Measurements from ENCODE around the gene PLAC1.

Gene PLAC1

DNA sequence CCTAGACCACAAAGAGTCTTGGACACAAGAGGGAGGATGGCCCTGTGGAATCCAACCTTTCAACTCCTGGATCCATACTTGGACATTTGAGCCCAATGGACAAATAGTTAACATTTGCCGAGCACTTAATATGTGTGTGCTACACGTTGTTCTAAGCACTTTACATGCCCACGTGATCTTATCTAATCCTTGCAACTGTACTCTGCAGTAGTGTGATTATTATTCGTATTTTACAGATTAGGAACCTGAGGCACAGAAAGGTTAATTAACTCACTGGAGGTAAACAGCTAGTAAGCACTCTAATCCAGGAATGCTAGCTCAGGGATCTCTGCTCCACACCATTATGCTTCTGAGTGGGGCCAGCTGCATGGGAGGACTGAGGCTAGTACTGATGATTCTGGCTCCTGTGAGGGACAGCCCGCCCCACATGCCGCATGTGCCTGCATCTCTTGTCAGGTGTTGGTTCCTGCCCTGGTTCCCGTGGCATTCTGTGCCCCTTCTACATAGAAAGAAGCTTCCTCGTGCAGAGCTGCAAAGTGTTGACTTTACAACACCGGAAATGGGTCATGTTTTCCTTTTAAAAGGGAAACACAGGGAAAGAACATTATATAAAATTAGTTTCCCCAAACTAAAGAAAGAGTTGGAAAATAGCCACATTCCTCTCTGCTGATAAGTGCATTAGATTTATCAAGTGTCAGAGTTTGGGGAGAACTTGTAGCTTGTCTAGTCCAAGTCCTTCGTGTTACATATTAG, 34.8 kb downstream of the PLAC1 start:
- Histone ChIP-seq H3K27ac (no peak overlapping the region), H3K9me3 (no peaks in the 10 kb centered on the region), H3K27me3 (no peaks in the 10 kb centered on the region), H3K36me3 (no peaks in the 10 kb centered on the region), H3K4me1 (ENCODE audit: control insufficient read depth in 1 of 2, insufficient read depth in 1 of 2, low read depth in 1 of 2, low read length in 1 of 2) (peaks cover 0 to 5% of the 10 kb centered on the region in 2 experiments), H3K4me3 (ENCODE audit: low read depth in 1 of 2, low read length in 1 of 2) (no peak overlapping the region)
- TF ChIP-seq, protein P1, sequence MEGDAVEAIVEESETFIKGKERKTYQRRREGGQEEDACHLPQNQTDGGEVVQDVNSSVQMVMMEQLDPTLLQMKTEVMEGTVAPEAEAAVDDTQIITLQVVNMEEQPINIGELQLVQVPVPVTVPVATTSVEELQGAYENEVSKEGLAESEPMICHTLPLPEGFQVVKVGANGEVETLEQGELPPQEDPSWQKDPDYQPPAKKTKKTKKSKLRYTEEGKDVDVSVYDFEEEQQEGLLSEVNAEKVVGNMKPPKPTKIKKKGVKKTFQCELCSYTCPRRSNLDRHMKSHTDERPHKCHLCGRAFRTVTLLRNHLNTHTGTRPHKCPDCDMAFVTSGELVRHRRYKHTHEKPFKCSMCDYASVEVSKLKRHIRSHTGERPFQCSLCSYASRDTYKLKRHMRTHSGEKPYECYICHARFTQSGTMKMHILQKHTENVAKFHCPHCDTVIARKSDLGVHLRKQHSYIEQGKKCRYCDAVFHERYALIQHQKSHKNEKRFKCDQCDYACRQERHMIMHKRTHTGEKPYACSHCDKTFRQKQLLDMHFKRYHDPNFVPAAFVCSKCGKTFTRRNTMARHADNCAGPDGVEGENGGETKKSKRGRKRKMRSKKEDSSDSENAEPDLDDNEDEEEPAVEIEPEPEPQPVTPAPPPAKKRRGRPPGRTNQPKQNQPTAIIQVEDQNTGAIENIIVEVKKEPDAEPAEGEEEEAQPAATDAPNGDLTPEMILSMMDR (IDR thresholded peaks at IDR 0.05): no peak

DNA sequence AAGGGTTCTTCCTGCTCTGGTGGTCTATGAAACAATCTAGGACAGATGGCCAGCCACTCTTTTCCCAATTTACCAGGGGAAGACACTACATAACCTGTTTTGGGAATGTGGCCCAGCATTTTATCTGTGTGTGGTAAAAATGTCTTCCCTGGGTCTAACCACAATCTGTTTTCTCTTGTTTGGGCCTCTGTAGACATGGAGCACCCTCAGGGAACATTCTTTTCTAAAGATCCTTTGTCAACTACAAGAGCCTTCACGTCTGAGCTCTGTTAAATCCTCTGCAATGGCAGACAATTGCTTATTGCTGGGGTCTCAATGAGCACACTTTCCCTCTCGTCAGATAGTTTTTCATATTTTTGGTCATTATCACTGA, 35.5 kb downstream of the PLAC1 start:
- Histone ChIP-seq H3K4me1 (ENCODE audit: control insufficient read depth in 1 of 2, insufficient read depth in 1 of 2, low read depth in 1 of 2, low read length in 1 of 2) (peaks cover 0 to 5% of the 10 kb centered on the region in 2 experiments), H3K4me3 (ENCODE audit: low read depth in 1 of 2, low read length in 1 of 2) (no peak overlapping the region), H3K27ac (no peak overlapping the region), H3K27me3 (no peaks in the 10 kb centered on the region), H3K36me3 (no peaks in the 10 kb centered on the region), H3K9me3 (no peaks in the 10 kb centered on the region)
- TF ChIP-seq, protein P1 (IDR thresholded peaks at IDR 0.05): no peak

DNA sequence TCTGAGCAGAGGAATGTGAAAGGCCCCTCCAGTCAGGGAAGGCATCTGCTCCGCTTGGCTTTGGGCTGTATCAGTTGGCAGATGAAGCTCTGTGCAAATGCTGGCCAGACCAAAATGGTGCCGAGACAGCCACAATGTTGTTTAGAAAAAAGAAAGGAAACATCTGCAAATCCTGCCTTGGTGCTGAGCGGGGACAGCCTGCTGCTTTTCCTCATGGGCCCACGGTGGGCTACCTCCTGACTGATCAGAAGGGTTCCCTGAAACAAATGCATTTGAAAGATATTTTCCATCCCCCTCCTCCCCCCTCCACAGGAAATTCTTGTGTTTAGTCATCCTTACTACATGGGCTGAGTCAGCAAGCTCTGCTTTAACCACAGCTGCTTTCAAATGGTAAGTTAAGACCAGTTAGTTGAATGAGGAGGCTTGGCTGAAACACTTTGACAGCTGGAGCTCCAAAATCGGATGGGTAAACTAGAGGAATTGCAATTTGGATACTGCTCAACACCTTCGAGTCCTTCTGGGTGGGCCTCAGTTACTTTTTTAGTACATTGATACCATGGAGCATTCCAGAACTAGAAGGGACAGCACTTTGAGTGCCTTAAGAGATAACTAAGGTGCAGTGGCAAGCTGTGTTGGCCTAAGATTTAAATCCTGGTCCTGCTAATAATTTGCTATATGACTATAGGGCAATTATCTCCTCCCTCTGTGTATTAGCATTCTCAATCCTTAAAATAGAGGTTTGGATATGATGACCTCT, 36.0 kb downstream of the PLAC1 start:
- Histone ChIP-seq H3K9me3 (no peaks in the 10 kb centered on the region), H3K27me3 (no peaks in the 10 kb centered on the region), H3K4me1 (ENCODE audit: control insufficient read depth in 1 of 2, insufficient read depth in 1 of 2, low read depth in 1 of 2, low read length in 1 of 2) (peaks cover 0 to 5% of the 10 kb centered on the region in 2 experiments), H3K27ac (no peak overlapping the region), H3K36me3 (no peaks in the 10 kb centered on the region), H3K4me3 (ENCODE audit: low read depth in 1 of 2, low read length in 1 of 2) (no peak overlapping the region)
- TF ChIP-seq, protein P1 (IDR thresholded peaks at IDR 0.05): no peak

DNA sequence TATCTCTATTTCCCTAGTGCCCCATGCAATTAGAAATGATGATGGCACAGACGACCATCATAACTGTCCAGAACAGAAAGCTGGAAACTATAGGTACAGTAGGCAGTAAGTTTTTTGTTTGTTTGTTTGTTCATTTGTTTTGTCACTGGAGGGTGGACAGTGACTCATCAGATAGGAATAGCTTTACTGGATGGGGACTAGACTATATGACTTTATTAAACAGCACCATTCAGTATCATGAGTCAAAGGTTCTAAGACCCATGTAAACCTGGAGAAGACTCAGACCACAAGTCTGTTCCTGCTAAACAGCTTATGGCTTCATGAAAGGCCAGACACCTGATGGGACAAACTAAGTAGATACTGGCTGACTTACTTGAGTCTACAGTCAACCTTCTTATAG, 38.4 kb downstream of the PLAC1 start:
- no peaks in the 10 kb centered on the region for H3K9me3 ChIP-seq
- H3K4me1 ChIP-seq (ENCODE audit: control insufficient read depth in 1 of 2, insufficient read depth in 1 of 2, low read depth in 1 of 2, low read length in 1 of 2): peaks cover 0 to 5% of the 10 kb centered on the region in 2 experiments
- H3K4me3 ChIP-seq (ENCODE audit: low read depth in 1 of 2, low read length in 1 of 2): no peak overlapping the region
- H3K27ac ChIP-seq: no peak overlapping the region
- no peaks in the 10 kb centered on the region for H3K27me3 ChIP-seq
- TF ChIP-seq, protein P1 (IDR thresholded peaks at IDR 0.05): no peak
- no peaks in the 10 kb centered on the region for H3K36me3 ChIP-seq

DNA sequence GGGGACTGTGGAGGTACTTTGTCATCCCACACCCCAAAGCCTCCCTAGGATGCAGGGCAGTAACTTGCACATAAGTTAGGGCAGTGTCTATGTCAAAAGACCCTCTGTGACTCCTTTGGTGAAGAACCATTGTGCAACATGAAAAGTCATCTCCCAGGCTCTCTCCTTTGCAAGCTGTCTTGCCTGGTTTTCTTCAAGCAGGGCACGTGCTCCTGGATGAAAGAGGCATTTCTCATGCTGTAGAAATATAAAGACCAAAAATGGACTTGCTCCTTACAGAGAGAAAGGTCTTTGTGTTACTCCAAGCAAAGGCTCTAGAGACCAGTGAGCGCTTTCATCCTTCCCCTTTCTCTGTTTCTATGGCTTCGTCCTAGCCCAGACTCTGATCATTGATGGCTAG, 44.9 kb downstream of the PLAC1 start:
- no peak overlapping the region for H3K4me3 ChIP-seq (ENCODE audit: low read depth in 1 of 2, low read length in 1 of 2)
- TF ChIP-seq, protein P1 (IDR thresholded peaks at IDR 0.05): no peak
- H3K9me3 ChIP-seq: no peaks in the 10 kb centered on the region
- no peaks in the 10 kb centered on the region for H3K4me1 ChIP-seq (ENCODE audit: control insufficient read depth in 1 of 2, insufficient read depth in 1 of 2, low read depth in 1 of 2, low read length in 1 of 2)
- no peak overlapping the region for H3K27ac ChIP-seq
- H3K27me3 ChIP-seq: no peaks in the 10 kb centered on the region
- no peaks in the 10 kb centered on the region for H3K36me3 ChIP-seq
